Esophagus (tissue), 2 donors: ENCODE results near the gene SLC25A33. TPM values are rescaled to one million over a fixed set of nuclear protein-coding genes. Genes with fewer than 3 reads are reported as not detected.
A peak's percentile ranks its signal among the peaks of the same experiment; 100 is the strongest.

Experiments
- H3K27ac ChIP-seq, 2 donors: one replicate each; pipeline ENCODE4 v1.5.1; 2013; ENCODE audit warnings: low read depth in 2 of 2, mild to moderate bottlenecking in 2 of 2, inconsistent platforms in 1 of 2, low read length in 1 of 2, moderate library complexity in 1 of 2
- H3K27me3 ChIP-seq, 2 donors: one replicate each; pipeline ENCODE4 v1.6.1; 2013; ENCODE audit warnings: low read length in 2 of 2, control low read depth in 1 of 2, mild to moderate bottlenecking in 1 of 2; ENCODE audit not compliant: insufficient read depth in 2 of 2, control insufficient read depth in 1 of 2
- H3K36me3 ChIP-seq, 2 donors: one replicate each; pipeline ENCODE4 v1.6.1; 2013; ENCODE audit warnings: low read length in 1 of 2; ENCODE audit not compliant: control insufficient read depth in 2 of 2, insufficient read depth in 2 of 2
- H3K4me1 ChIP-seq, 2 donors: one replicate each; pipeline ENCODE4 v1.6.1; 2013; ENCODE audit warnings: low read length in 1 of 2; ENCODE audit not compliant: control insufficient read depth in 2 of 2, insufficient read depth in 2 of 2
- H3K4me3 ChIP-seq, 2 donors: one replicate each; pipeline ENCODE4 v1.5.1; 2013; ENCODE audit warnings: low read length in 2 of 2, mild to moderate bottlenecking in 2 of 2, low read depth in 1 of 2, moderate library complexity in 1 of 2
- H3K9me3 ChIP-seq, 2 donors: one replicate each; pipeline ENCODE4 v1.6.1; 2013; ENCODE audit warnings: mild to moderate bottlenecking in 2 of 2, low read depth in 1 of 2, low read length in 1 of 2, moderate library complexity in 1 of 2; ENCODE audit not compliant: control insufficient read depth in 2 of 2, insufficient read depth in 1 of 2
- WGBS, 2 donors: extraction: QIAGEN DNeasy Blood & Tissue Kit; methylation state at CpG; one replicate each; pipeline ENCODE4 v1.1.7; 2013; 5-methylcytosine and 5-hydroxymethylcytosine counted together
- polyA plus RNA-seq, 2 donors: library from polyadenylated mRNA; stranded (reverse); fragments of 200-250 nt; gene quantifications; one replicate each; pipeline ENCODE4 v1.2.3, GENCODE V29; 2013
- donor health status: healthy with polysubstance abuse.
- donor health status: Bipolar disorder and iron deficiency.

The SLC25A33 gene
- polyA plus RNA-seq, 2 donors = 1.9 to 2.6 TPM

DNA sequence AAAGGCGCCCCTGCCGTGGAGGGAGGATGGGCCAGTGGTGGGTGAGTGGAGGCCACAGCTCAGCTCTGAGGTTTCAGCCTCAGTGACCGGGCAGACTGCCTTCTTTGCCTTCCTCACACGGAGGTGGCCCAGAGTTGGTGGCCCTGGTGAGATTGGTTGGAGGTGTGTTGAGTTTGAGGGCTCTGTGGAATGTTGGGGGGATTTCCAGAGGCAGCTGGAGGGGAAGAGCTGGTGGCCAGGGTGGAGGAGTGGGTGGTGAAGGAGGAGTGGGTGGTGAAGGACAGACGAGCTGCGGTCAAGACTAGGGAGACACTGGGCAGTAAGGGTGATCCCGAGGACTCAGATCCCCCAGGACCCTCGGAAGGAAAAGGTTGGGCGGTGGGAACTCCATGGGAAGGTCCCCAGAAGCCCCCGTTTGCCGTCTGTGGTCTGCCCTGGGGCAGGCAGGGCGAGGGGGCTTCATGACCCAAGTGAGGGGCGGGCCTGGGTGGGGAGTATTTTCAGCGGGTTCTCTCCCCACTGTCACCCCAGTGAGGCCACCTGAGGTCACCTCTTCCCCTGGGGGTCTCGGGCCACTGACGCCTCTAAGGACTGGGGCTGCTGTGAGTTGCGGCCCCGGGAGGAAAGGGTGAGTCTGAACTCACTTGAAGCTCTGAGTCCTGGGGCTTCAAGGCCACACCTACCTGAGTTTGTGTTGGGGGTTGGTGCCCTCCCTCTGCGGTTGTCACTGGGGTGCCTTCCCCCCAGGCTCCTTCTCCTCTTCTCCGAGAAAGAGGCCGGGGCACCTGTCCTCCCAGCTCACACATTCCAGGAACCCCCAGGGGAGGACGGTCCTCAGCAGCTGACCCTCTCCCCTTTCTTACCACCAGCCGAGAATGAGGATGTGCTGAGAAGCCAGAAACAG lies 89.5 kb downstream of the SLC25A33 start:
- Histone ChIP-seq H3K27me3 (no peaks in the 10 kb centered on the region), H3K9me3 (no peaks in the 10 kb centered on the region), H3K36me3 (no peaks in the 10 kb centered on the region), H3K4me1 (no peaks in the 10 kb centered on the region), H3K4me3 (no peak overlapping the region), H3K27ac (peak overlapping the region; percentile 23 to 36)
- WGBS, 2 donors = 55 to 72% methylated on average over 19 to 23 of the region's 23 CpGs

DNA sequence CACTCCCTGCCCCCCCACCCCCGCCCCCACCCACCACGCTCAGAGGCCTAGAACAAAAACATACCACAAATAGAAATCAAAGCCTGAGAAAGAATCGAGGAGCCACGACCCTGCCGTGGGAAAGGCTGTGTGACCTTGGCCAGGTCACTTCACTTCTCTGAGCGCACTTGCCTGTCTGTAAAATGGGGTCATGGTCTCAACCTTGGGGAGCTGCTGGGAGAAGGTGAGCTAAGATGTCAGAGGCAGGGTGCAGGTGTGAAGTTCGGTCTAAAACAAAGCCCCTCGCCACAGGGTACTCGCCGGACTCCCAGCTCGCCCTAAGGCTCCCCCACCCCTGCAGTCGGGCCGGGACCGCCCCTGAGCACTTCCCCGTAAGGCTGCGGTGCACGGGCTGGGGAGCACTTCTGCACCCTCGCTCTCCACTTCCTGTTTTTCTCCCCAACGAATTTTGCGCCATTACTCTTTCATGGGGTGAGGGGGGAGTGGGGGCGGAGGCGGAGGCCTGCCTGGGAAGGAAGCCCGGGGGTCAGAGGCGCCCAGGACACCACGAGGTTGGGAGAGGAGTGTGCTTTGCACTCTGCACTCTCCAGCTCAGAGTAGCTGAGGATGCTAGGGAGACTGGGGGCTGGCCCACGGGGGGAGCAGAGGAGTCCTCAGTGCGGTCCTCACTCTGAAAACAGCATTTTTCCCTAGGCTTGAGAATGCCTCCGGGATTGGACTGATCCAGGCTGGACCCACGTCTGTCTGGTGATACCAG lies 90.4 kb downstream of the SLC25A33 start:
- H3K9me3 ChIP-seq = no peaks in the 10 kb centered on the region
- no peaks in the 10 kb centered on the region for H3K4me1 ChIP-seq
- H3K27me3 ChIP-seq = no peaks in the 10 kb centered on the region
- peak overlapping the region in 1 of 2 donors; percentile 44 for H3K27ac ChIP-seq
- no peaks in the 10 kb centered on the region for H3K36me3 ChIP-seq
- whole genome bisulfite sequencing, 2 donors = 40 to 53% methylated on average over 29 of the region's 29 CpGs
- peak overlapping the region in 1 of 2 donors; percentile 27 for H3K4me3 ChIP-seq

DNA sequence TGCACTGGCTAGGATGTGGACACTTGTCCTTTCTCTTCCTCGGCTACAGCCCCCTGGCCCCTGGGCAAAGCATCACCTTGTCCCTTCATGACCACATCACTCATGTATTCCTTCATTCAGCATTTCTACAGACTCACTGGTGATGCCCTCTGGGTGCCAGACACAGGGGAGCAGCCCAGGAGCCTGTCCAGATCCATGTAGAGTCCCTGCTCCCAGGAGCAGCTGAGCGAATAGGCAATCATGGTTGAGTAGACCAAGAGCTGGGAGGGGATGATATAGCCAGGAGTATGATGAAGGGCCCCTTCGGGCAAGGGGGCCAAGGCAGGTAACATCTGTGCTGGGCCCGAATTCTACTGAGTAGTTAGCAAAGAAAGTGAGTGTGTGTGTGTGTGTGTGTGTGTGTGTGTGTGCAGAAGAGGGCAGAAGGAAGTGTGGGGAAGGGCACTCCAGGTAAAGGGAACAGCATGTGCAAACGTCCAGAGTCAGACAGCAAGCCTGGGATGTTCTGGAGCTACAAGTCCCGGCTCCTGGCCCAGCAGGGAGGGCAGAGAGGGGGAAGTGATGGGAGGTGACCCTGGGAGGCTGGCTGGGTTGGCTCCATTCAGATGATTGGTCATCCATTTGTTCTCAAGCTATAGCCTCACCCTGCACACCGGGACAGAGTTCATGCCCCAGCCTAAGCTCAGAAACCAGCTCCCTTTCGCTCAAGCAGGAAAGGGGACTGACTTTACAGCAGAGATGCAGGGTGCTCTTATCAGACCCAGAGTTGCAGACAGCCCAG lies 91.3 kb downstream of the SLC25A33 start:
- Histone ChIP-seq H3K9me3 (no peaks in the 10 kb centered on the region), H3K27ac (peak overlapping the region in 1 of 2 donors; percentile 44), H3K4me1 (no peaks in the 10 kb centered on the region), H3K4me3 (peak overlapping the region in 1 of 2 donors; percentile 27), H3K36me3 (no peaks in the 10 kb centered on the region), H3K27me3 (no peaks in the 10 kb centered on the region)
- 72% methylated on average over 8 of the region's 8 CpGs for WGBS, 2 donors

DNA sequence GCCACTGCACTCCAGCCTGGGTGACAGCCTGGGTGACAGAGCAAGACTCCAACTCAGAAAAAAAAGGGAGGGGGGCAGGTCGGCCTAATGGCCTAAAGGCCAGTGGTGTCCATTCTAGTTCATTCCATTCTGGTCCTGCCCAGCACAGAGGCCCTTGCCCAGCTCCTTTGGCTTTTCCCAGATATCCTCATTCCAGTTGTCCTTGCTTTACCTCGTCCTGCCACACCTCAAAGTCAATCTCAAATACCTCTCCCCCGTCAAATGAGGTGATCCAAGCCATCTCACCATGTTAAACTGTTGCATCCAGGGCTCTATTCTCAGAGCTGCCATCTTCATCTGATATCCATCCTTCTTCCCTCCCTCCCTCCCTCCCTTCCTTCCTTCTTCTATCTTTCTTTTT lies 92.3 kb downstream of the SLC25A33 start:
- no peaks in the 10 kb centered on the region for H3K27me3 ChIP-seq
- H3K36me3 ChIP-seq = no peaks in the 10 kb centered on the region
- H3K27ac ChIP-seq = no peak overlapping the region
- no peaks in the 10 kb centered on the region for H3K9me3 ChIP-seq
- H3K4me3 ChIP-seq = no peak overlapping the region
- WGBS, 2 donors = 85 to 86% methylated on average over 3 of the region's 3 CpGs
- H3K4me1 ChIP-seq = no peaks in the 10 kb centered on the region

DNA sequence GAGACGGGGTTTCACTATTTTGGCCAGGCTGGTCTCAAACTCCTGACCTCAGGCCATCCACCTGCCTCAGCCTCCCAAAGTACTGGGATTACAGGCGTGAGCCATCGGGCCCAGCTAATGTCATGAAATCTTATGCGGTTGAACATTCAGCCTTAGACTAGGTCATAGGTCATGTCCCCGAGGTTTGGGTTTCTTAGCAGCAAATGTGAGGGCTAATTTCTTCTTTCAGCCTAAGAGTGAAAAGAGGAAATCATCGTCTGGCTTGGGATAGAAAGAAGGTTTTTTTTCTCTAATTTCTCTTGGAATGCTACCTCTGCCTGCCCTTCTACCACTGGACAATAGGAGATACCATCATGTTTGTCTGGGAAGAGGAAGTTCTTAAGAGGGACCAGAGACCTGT lies 94.2 kb downstream of the SLC25A33 start:
- Histone ChIP-seq H3K27ac (no peak overlapping the region), H3K9me3 (no peaks in the 10 kb centered on the region), H3K27me3 (no peaks in the 10 kb centered on the region), H3K36me3 (no peaks in the 10 kb centered on the region), H3K4me1 (no peaks in the 10 kb centered on the region), H3K4me3 (no peak overlapping the region)
- 84 to 88% methylated on average over 6 of the region's 6 CpGs for WGBS, 2 donors

DNA sequence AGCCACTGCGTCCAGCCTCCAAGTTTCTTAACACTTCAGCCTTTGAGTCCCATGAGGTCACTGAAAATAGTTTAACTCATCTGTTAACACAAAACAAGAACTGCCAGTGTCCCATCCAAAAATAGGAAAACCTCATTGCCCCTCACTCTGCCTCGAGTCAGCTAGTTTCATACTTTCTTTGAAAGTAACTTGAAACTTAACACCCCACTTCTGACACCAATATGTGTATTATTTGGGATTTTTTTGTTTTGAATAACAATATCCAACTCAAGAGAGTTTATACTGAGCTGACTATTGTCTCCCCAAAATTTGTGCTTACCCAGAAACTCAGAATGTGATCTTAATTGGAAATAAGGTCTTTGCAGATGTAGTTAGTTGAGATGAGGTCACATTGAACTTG lies 95.3 kb downstream of the SLC25A33 start:
- H3K36me3 ChIP-seq = no peaks in the 10 kb centered on the region
- H3K9me3 ChIP-seq = no peaks in the 10 kb centered on the region
- WGBS, 2 donors = 76 to 86% methylated on average over 2 of the region's 2 CpGs
- H3K4me3 ChIP-seq = no peak overlapping the region
- H3K27me3 ChIP-seq = no peaks in the 10 kb centered on the region
- no peaks in the 10 kb centered on the region for H3K4me1 ChIP-seq
- no peak overlapping the region for H3K27ac ChIP-seq

Other genes with a start within 250 kb of the SLC25A33 start
- 10 to 100 TPM; 14.4 to 20.9 TPM for gene SPSB1, start 246.6 kb upstream of the SLC25A33 start, polyA plus RNA-seq
- gene TMEM201, start 49.4 kb downstream of the SLC25A33 start, polyA plus RNA-seq = 1 to 10 TPM; 4.7 to 6.0 TPM
- 1 to 10 TPM; 3.2 to 4.2 TPM for gene PIK3CD, start 112.3 kb downstream of the SLC25A33 start, polyA plus RNA-seq